ENCODE data around the gene NRF1. TPM values are rescaled to one million over a fixed set of nuclear protein-coding genes. Genes with fewer than 3 reads are reported as not detected.
"Not testable (repeated sequence)": the region's sequence is repeated elsewhere in the genome, so short reads cannot be mapped to it uniquely, and the experiment has no call there.

Gene NRF1
- total RNA-seq, 1 donor from 2014 or later = 22.6 TPM

DNA sequence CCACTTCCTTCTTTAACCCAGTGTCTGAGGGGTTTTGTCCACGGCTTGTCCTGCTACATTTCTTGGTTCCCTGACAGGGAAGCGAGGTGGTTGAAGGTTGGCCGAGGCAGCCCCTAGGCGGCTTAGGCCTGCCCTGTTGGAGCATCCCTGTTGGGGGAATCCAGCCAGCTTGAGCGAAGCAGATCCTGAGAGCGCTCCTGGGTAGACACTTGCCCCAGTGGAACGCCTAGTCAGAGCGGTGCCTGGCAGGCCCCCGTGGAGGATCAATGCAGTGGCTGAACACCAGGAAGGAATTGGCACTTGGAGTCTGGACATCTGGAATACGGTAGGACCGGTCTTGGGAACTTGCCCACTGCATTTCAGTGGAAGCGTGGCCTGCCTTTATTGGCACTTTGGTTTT is 32.7 kb upstream of the NRF1 start:
- intact Hi-C loops (cut with DNase I) = no loop called here
- DNase-seq (ENCODE audit: extremely low spot score in 2 of 2) = no peak
- no peak for TF ChIP-seq POLR2AphosphoS5 (IDR thresholded peaks at IDR 0.05; ENCODE audit: insufficient read depth in 1 of 2, low read depth in 1 of 2)
- H3K4me1 ChIP-seq = no peaks in the 10 kb centered on the region
- H3K27ac ChIP-seq = no peak overlapping the region
- no peaks in the 10 kb centered on the region for H3K27me3 ChIP-seq
- no peaks in the 10 kb centered on the region for H3K36me3 ChIP-seq
- H3K9me3 ChIP-seq = peaks cover 3% of the 10 kb centered on the region
- H3K4me3 ChIP-seq = no peak overlapping the region

DNA sequence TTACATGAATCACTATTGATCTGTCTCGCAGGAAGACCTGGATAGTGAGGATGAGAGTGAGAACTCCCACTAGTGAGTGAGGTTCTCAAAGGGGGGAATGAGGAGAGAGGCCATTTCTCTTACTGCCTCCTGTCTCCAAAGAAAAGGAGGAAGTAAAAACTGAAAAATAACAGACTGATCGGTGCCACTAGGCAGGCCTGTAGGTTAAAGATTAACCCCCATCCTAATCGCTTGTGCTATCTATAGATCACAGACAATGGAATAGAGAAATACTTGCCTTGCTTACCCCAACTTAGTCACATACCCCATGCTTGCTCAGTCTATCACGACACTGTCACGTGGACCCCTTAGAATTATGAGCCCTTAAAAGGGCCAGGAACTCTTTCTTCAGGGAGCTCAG is 25.3 kb upstream of the NRF1 start:
- H3K27ac ChIP-seq; DNase-seq (ENCODE audit: extremely low spot score in 2 of 2); H3K4me3 ChIP-seq; H3K27me3 ChIP-seq; H3K36me3 ChIP-seq; H3K4me1 ChIP-seq; intact Hi-C loops (cut with DNase I): not testable (repeated sequence)
- H3K9me3 ChIP-seq = peaks cover 13% of the 10 kb centered on the region

- no peak for DNase-seq (ENCODE audit: extremely low spot score in 2 of 2)
- H3K27me3 ChIP-seq = no peaks in the 10 kb centered on the region
- H3K36me3 ChIP-seq = no peaks in the 10 kb centered on the region
- intact Hi-C loops (cut with DNase I) = no loop called here
- no peaks in the 10 kb centered on the region for H3K4me1 ChIP-seq
- peaks cover 13% of the 10 kb centered on the region for H3K9me3 ChIP-seq
- H3K27ac ChIP-seq = no peak overlapping the region
- TF ChIP-seq, protein P1, sequence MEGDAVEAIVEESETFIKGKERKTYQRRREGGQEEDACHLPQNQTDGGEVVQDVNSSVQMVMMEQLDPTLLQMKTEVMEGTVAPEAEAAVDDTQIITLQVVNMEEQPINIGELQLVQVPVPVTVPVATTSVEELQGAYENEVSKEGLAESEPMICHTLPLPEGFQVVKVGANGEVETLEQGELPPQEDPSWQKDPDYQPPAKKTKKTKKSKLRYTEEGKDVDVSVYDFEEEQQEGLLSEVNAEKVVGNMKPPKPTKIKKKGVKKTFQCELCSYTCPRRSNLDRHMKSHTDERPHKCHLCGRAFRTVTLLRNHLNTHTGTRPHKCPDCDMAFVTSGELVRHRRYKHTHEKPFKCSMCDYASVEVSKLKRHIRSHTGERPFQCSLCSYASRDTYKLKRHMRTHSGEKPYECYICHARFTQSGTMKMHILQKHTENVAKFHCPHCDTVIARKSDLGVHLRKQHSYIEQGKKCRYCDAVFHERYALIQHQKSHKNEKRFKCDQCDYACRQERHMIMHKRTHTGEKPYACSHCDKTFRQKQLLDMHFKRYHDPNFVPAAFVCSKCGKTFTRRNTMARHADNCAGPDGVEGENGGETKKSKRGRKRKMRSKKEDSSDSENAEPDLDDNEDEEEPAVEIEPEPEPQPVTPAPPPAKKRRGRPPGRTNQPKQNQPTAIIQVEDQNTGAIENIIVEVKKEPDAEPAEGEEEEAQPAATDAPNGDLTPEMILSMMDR (IDR thresholded peaks at IDR 0.05) = no peak
- TF ChIP-seq POLR2AphosphoS5 (IDR thresholded peaks at IDR 0.05; ENCODE audit: insufficient read depth in 1 of 2, low read depth in 1 of 2) (no peak), POLR2A (IDR thresholded peaks at IDR 0.05) (no peak)
- no peak overlapping the region for H3K4me3 ChIP-seq
Observed at GRCh38 chr7:129588268-129588667, 23.3 kb upstream of the NRF1 start.

GRCh38 chr7:129591868-129592267 is 19.7 kb upstream of the NRF1 start:
- DNase-seq (ENCODE audit: extremely low spot score in 2 of 2) = no peak
- Histone ChIP-seq H3K36me3 (no peaks in the 10 kb centered on the region), H3K4me1 (no peaks in the 10 kb centered on the region), H3K9me3 (peaks cover 4% of the 10 kb centered on the region), H3K27me3 (no peaks in the 10 kb centered on the region), H3K27ac (no peak overlapping the region), H3K4me3 (no peak overlapping the region)
- TF ChIP-seq, protein P1 (IDR thresholded peaks at IDR 0.05) = no peak
- no peak for TF ChIP-seq POLR2A (IDR thresholded peaks at IDR 0.05)
- no peak for TF ChIP-seq POLR2AphosphoS5 (IDR thresholded peaks at IDR 0.05; ENCODE audit: insufficient read depth in 1 of 2, low read depth in 1 of 2)
- intact Hi-C loops (cut with DNase I) = no loop called here

- intact Hi-C loops (cut with DNase I); H3K9me3 ChIP-seq; H3K27me3 ChIP-seq; H3K4me1 ChIP-seq; DNase-seq (ENCODE audit: extremely low spot score in 2 of 2); H3K4me3 ChIP-seq; H3K27ac ChIP-seq; H3K36me3 ChIP-seq: not testable (repeated sequence)
Observed at GRCh38 chr7:129596386-129596785, 15.1 kb upstream of the NRF1 start.

GRCh38 chr7:129597672-129598071 is 13.8 kb upstream of the NRF1 start:
- Histone ChIP-seq H3K9me3 (no peaks in the 10 kb centered on the region), H3K36me3 (no peaks in the 10 kb centered on the region), H3K27me3 (no peaks in the 10 kb centered on the region), H3K27ac (no peak overlapping the region), H3K4me3 (no peak overlapping the region), H3K4me1 (no peaks in the 10 kb centered on the region)
- intact Hi-C loops (cut with DNase I) = no loop called here
- TF ChIP-seq, protein P1 (IDR thresholded peaks at IDR 0.05) = no peak
- TF ChIP-seq POLR2A (IDR thresholded peaks at IDR 0.05) = no peak
- TF ChIP-seq POLR2AphosphoS5 (IDR thresholded peaks at IDR 0.05; ENCODE audit: insufficient read depth in 1 of 2, low read depth in 1 of 2) = no peak
- no peak for DNase-seq (ENCODE audit: extremely low spot score in 2 of 2)

- no peak overlapping the region for H3K27ac ChIP-seq
- no peak for DNase-seq (ENCODE audit: extremely low spot score in 2 of 2)
- intact Hi-C loops (cut with DNase I) = no loop called here
- H3K27me3 ChIP-seq = no peaks in the 10 kb centered on the region
- no peaks in the 10 kb centered on the region for H3K36me3 ChIP-seq
- no peaks in the 10 kb centered on the region for H3K4me1 ChIP-seq
- TF ChIP-seq POLR2AphosphoS5 (IDR thresholded peaks at IDR 0.05; ENCODE audit: insufficient read depth in 1 of 2, low read depth in 1 of 2) = no peak
- TF ChIP-seq, protein P1 (IDR thresholded peaks at IDR 0.05) = no peak
- H3K9me3 ChIP-seq = no peaks in the 10 kb centered on the region
- H3K4me3 ChIP-seq = no peak overlapping the region
Observed at GRCh38 chr7:129599174-129599573, 12.3 kb upstream of the NRF1 start.

DNA sequence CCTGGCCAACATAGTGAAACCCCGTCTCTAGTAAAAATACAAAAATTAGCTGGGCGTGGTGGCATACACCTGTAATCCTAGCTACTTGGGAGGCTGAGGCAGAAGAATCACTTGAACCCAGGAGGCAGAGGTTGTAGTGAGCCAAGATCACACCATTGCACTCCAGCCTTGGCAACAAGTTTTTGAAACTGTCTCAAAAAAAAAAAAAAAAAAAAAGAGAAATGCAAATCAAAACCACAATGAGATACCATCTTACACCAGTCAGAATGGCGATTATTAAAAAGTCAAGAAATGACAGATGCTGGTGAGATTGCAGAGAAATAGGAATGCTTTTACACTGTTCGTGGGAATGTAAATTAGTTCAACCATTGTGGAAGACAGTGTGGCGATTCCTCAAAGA is 7.9 kb upstream of the NRF1 start:
- H3K36me3 ChIP-seq; H3K9me3 ChIP-seq; H3K27me3 ChIP-seq; H3K4me3 ChIP-seq; DNase-seq (ENCODE audit: extremely low spot score in 2 of 2); H3K27ac ChIP-seq; intact Hi-C loops (cut with DNase I); H3K4me1 ChIP-seq: not testable (repeated sequence)

DNA sequence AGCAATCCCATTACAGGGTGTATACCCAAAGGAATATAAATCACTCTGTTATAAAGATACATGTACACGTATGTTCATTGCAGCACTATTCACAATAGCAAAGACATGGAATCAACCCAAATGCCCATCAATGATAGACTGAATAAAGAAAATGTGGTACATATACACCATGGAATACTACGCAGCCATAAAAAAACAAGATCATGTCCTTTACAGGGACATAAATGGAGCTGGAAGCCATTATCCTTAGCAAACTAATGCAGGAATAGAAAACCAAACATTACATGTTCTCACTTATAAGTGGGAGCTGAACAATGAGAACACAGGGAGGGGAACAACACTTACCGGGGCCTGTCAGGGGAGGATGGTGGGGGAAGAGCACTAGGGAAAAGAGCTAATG is 7.5 kb upstream of the NRF1 start:
- DNase-seq (ENCODE audit: extremely low spot score in 2 of 2) = peak in 1 of 2 donors; percentile 0
- H3K4me1 ChIP-seq; H3K27me3 ChIP-seq; intact Hi-C loops (cut with DNase I); H3K36me3 ChIP-seq; H3K9me3 ChIP-seq; H3K4me3 ChIP-seq; H3K27ac ChIP-seq: not testable (repeated sequence)

Data from vagina (tissue), 2 donors.